Measurements from ENCODE around the gene ANKIB1. TPM values are rescaled to one million over a fixed set of nuclear protein-coding genes. Genes with fewer than 3 reads are reported as not detected.

ANKIB1 gene
- total RNA-seq, 1 experiment from 2014 or later, result 83.8 TPM

GRCh38 chr7:92306153-92306552 is 60.4 kb downstream of the ANKIB1 start:
- Histone ChIP-seq H3K4me1 (ENCODE audit: control insufficient read depth, insufficient read depth, low read length) (no peaks in the 10 kb centered on the region), H3K4me3 (ENCODE audit: low read depth in 2 of 2, low read length in 2 of 2) (no peak overlapping the region), H3K36me3 (ENCODE audit: control insufficient read depth, insufficient read depth, low read length) (peaks cover 6% of the 10 kb centered on the region; the same call in 1 of the 2 replicates), H3K9me3 (ENCODE audit: control insufficient read depth, insufficient read depth, low read depth, low read length) (no peaks in the 10 kb centered on the region), H3K27me3 (ENCODE audit: control insufficient read depth, insufficient read depth, low read length) (no peaks in the 10 kb centered on the region), H3K27ac (ENCODE audit: low read length) (no peak overlapping the region)
- no TSS peak for BruUV-seq (replicated peaks)
- no peak for TF ChIP-seq SIN3A (IDR thresholded peaks at IDR 0.05; ENCODE audit: borderline replicate concordance, insufficient read depth, low read depth, low read length)
- POLR2A ChIA-PET, result no interaction called here
- ATAC-seq (no peak), DNase-seq (ENCODE audit: low read depth, low spot score) (no peak)
- CTCF ChIA-PET, result no interaction called here
- intact Hi-C loops (cut with micrococcal nuclease; ENCODE audit: unreplicated experiment) (no loop called here), in situ Hi-C loops (cut with HindIII; ENCODE audit: low pct_unique_long_range_greater_than_20kb, low sequenced_read_pairs) (no loop called here)

GRCh38 chr7:92313055-92313454 is 67.3 kb downstream of the ANKIB1 start:
- no peaks in the 10 kb centered on the region for H3K27me3 ChIP-seq (ENCODE audit: control insufficient read depth, insufficient read depth, low read length)
- peaks cover 4% of the 10 kb centered on the region; the same call in 1 of the 2 replicates for H3K36me3 ChIP-seq (ENCODE audit: control insufficient read depth, insufficient read depth, low read length)
- H3K4me3 ChIP-seq (ENCODE audit: low read depth in 2 of 2, low read length in 2 of 2), result no peak overlapping the region
- intact Hi-C loops (cut with micrococcal nuclease; ENCODE audit: unreplicated experiment), result no loop called here
- no peak for TF ChIP-seq SIN3A (IDR thresholded peaks at IDR 0.05; ENCODE audit: borderline replicate concordance, insufficient read depth, low read depth, low read length)
- no peak for TF ChIP-seq TCF7L2 (IDR thresholded peaks at IDR 0.05; ENCODE audit: low read depth, low read length)
- TF ChIP-seq REST (IDR thresholded peaks at IDR 0.05; ENCODE audit: insufficient read depth in 1 of 2, low read depth in 2 of 2, low read length in 1 of 2), result no peak
- TF ChIP-seq POLR2AphosphoS5 (IDR thresholded peaks at IDR 0.05; ENCODE audit: low read depth, low read length), result no peak
- TF ChIP-seq, protein P1, sequence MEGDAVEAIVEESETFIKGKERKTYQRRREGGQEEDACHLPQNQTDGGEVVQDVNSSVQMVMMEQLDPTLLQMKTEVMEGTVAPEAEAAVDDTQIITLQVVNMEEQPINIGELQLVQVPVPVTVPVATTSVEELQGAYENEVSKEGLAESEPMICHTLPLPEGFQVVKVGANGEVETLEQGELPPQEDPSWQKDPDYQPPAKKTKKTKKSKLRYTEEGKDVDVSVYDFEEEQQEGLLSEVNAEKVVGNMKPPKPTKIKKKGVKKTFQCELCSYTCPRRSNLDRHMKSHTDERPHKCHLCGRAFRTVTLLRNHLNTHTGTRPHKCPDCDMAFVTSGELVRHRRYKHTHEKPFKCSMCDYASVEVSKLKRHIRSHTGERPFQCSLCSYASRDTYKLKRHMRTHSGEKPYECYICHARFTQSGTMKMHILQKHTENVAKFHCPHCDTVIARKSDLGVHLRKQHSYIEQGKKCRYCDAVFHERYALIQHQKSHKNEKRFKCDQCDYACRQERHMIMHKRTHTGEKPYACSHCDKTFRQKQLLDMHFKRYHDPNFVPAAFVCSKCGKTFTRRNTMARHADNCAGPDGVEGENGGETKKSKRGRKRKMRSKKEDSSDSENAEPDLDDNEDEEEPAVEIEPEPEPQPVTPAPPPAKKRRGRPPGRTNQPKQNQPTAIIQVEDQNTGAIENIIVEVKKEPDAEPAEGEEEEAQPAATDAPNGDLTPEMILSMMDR (IDR thresholded peaks at IDR 0.05), result no peak
- DNase-seq (ENCODE audit: low read depth, low spot score) (no peak), ATAC-seq (no peak)
- no peaks in the 10 kb centered on the region for H3K9me3 ChIP-seq (ENCODE audit: control insufficient read depth, insufficient read depth, low read depth, low read length)
- no peak overlapping the region for H3K27ac ChIP-seq (ENCODE audit: low read length)
- BruUV-seq (replicated peaks), result no TSS peak
- ChIA-PET CTCF (no interaction called here), POLR2A (no interaction called here)
- H3K4me1 ChIP-seq (ENCODE audit: control insufficient read depth, insufficient read depth, low read length), result no peaks in the 10 kb centered on the region
- in situ Hi-C loops (cut with HindIII; ENCODE audit: low pct_unique_long_range_greater_than_20kb, low sequenced_read_pairs), result no loop called here

- ATAC-seq (no peak), DNase-seq (ENCODE audit: low read depth, low spot score) (no peak)
- ChIA-PET POLR2A (no interaction called here), CTCF (no interaction called here)
- intact Hi-C loops (cut with micrococcal nuclease; ENCODE audit: unreplicated experiment), result no loop called here
- Histone ChIP-seq H3K9me3 (ENCODE audit: control insufficient read depth, insufficient read depth, low read depth, low read length) (no peaks in the 10 kb centered on the region), H3K4me1 (ENCODE audit: control insufficient read depth, insufficient read depth, low read length) (no peaks in the 10 kb centered on the region), H3K4me3 (ENCODE audit: low read depth in 2 of 2, low read length in 2 of 2) (no peak overlapping the region), H3K27me3 (ENCODE audit: control insufficient read depth, insufficient read depth, low read length) (no peaks in the 10 kb centered on the region), H3K27ac (ENCODE audit: low read length) (no peak overlapping the region), H3K36me3 (ENCODE audit: control insufficient read depth, insufficient read depth, low read length) (no peaks in the 10 kb centered on the region; the same call in 1 of the 2 replicates)
- BruUV-seq (replicated peaks), result no TSS peak
- in situ Hi-C loops (cut with HindIII; ENCODE audit: low pct_unique_long_range_greater_than_20kb, low sequenced_read_pairs), result no loop called here
- no peak for TF ChIP-seq SIN3A (IDR thresholded peaks at IDR 0.05; ENCODE audit: borderline replicate concordance, insufficient read depth, low read depth, low read length)
- TF ChIP-seq TCF7L2 (IDR thresholded peaks at IDR 0.05; ENCODE audit: low read depth, low read length), result no peak
- TF ChIP-seq, protein P1 (IDR thresholded peaks at IDR 0.05), result no peak
- TF ChIP-seq REST (IDR thresholded peaks at IDR 0.05; ENCODE audit: insufficient read depth in 1 of 2, low read depth in 2 of 2, low read length in 1 of 2), result no peak
- no peak for TF ChIP-seq POLR2AphosphoS5 (IDR thresholded peaks at IDR 0.05; ENCODE audit: low read depth, low read length)
Observed at GRCh38 chr7:92319243-92319642, 73.5 kb downstream of the ANKIB1 start.
